Muscle of leg (tissue), 11 donors: ENCODE data around the gene VPS13C. TPM values are rescaled to one million over a fixed set of nuclear protein-coding genes. Genes with fewer than 3 reads are reported as not detected.

ENCODE experiments used
- DNase-seq: peaks from one replicate; pipeline ENCODE4 v3.0.0; 2013
- H3K27ac ChIP-seq: one replicate; pipeline ENCODE4 v1.5.1; 2013; ENCODE audit warnings: mild to moderate bottlenecking, low read length, control low read depth
- H3K27me3 ChIP-seq: one replicate; pipeline ENCODE4 v1.6.1; 2013; ENCODE audit warnings: low read length; ENCODE audit not compliant: control insufficient read depth, insufficient read depth
- H3K36me3 ChIP-seq: one replicate; pipeline ENCODE4 v1.6.1; 2013; ENCODE audit warnings: low read length; ENCODE audit not compliant: control insufficient read depth, insufficient read depth
- H3K4me1 ChIP-seq: one replicate; pipeline ENCODE4 v1.6.1; 2013; ENCODE audit warnings: low read length; ENCODE audit not compliant: control insufficient read depth, insufficient read depth
- H3K4me3 ChIP-seq: one replicate; pipeline ENCODE4 v1.5.1; 2013; ENCODE audit warnings: low read length, control low read depth
- H3K9me3 ChIP-seq: replicated peaks from 2 replicates; pipeline ENCODE4 v1.6.1; 2013; ENCODE audit warnings: low read depth, low read length; ENCODE audit not compliant: control insufficient read depth
- WGBS: methylation state at CpG from one replicate; pipeline ENCODE4 v1.1.5; 2013; ENCODE audit warnings: missing lambda C conversion rate; ENCODE audit not compliant: insufficient coverage; 5-methylcytosine and 5-hydroxymethylcytosine counted together
- polyA plus RNA-seq, 8 donors: library from polyadenylated mRNA; unstranded; fragments of 120-200 nt; gene quantifications; one replicate each; pipeline versions ENCODE4 v1.2.1 to v1.2.3, GENCODE V29; 2013; ENCODE audit warnings: inconsistent platforms in 1 of 8, low replicate concordance in 1 of 8; ENCODE audit not compliant: insufficient read length in 8 of 8, insufficient read depth in 1 of 8
- total RNA-seq: library from RNA; stranded (reverse); fragments of 120-200 nt; gene quantifications from one replicate; pipeline ENCODE4 v1.2.4, GENCODE V29; 2013

Gene VPS13C
- total and polyA plus RNA-seq, 9 donors, result 20.8 to 39.1 (median 27.8) TPM

DNA sequence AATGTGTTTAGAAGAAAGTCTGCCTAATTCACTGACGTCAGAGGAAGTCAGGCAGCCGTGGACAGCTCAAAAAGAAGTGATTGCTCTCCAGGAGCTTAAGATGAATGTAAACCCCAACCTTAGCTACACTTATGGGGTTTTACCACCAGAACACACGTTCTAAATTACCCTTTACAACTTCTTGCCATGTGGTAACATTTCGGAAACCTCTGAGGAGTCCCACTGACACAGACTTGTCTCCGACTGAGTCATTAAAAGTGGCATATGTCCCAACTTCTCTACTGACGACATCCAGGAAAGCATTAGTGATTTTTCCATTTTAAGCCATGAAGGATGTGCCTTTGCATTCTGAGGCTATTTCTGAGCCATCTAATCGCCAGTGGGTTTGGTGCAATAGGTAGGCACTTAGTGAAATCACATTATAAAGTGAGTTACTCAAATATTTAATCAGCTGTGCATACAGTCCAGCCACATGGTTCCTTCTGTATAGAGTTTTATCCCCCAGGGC lies 38.9 kb upstream of the VPS13C start:
- DNase-seq, result peak; percentile 60
- Histone ChIP-seq H3K27ac (no peak overlapping the region), H3K27me3 (no peaks in the 10 kb centered on the region), H3K4me1 (peaks cover 8% of the 10 kb centered on the region), H3K4me3 (no peak overlapping the region), H3K9me3 (no peaks in the 10 kb centered on the region), H3K36me3 (no peaks in the 10 kb centered on the region)
- 6% methylated on average over 4 of the region's 7 CpGs for WGBS

DNA sequence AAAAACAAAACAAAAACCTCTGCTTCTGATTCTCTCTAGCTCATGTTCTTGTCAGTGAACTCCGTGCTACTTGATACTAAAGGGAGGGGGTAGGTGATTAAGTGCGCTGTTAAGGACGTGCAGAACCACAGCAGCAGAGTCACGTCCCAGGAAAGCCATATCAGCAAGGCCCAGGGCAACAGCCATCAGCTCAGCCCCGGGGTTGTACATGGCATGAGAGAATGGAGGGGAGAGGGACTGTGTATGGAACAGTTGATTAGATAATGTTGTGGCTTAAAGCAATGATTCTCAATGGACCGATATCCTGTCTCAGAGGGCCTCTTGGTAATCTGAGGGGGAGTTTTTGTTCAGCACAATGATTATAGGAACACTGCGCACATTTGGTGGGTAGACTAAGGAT lies 34.1 kb upstream of the VPS13C start:
- Histone ChIP-seq H3K9me3 (no peaks in the 10 kb centered on the region), H3K27me3 (no peaks in the 10 kb centered on the region), H3K27ac (no peak overlapping the region), H3K4me3 (no peak overlapping the region), H3K36me3 (no peaks in the 10 kb centered on the region), H3K4me1 (no peaks in the 10 kb centered on the region)
- 70% methylated on average over 6 of the region's 7 CpGs for WGBS
- DNase-seq, result no peak

DNA sequence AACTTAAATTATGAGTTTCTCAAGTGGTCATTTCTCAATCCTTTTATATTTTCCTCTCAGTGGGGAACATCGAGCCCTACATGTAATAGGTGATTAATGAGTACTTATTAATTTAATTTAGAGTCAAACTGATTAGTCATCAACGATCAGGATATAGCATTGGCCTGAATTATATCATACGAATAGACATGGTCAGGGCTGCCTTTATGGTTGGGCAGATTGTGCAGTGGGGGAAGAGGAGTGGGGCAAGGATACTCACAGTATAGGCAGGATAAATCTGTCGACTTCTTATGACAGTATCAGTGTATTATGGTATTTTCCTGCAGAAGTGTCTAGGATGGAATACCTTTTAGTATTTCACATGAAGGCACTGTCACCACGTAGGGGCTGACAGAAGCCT lies 33.6 kb upstream of the VPS13C start:
- no peak for DNase-seq
- Histone ChIP-seq H3K4me1 (no peaks in the 10 kb centered on the region), H3K4me3 (no peak overlapping the region), H3K27me3 (no peaks in the 10 kb centered on the region), H3K9me3 (no peaks in the 10 kb centered on the region), H3K27ac (no peak overlapping the region), H3K36me3 (no peaks in the 10 kb centered on the region)
- WGBS, result 90% methylated on average over 4 of the region's 5 CpGs

DNA sequence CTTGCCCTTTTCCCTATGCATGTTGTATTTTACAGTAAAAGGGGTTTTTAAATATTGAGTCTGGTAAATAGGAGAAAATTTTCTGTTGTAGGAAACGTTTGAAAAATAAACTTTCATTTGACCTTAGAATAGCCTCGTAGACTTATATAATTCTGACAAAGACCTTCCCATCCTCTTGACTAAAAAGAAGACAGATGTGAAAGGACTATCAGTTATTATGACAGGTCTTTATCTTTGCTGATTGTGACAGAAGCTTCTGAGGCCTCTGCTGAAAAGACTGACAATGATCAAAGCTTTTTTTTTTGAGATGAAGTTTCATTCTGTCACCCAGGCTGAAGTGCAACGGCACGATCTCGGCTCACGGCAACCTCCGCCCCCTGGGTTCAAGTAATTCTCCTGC lies 30.7 kb upstream of the VPS13C start:
- H3K27ac ChIP-seq, result no peak overlapping the region
- no peak overlapping the region for H3K4me3 ChIP-seq
- no peaks in the 10 kb centered on the region for H3K27me3 ChIP-seq
- H3K9me3 ChIP-seq, result no peaks in the 10 kb centered on the region
- H3K36me3 ChIP-seq, result no peaks in the 10 kb centered on the region
- peaks cover 2% of the 10 kb centered on the region for H3K4me1 ChIP-seq
- WGBS, result 91% methylated on average over 5 of the region's 7 CpGs
- DNase-seq, result no peak

DNA sequence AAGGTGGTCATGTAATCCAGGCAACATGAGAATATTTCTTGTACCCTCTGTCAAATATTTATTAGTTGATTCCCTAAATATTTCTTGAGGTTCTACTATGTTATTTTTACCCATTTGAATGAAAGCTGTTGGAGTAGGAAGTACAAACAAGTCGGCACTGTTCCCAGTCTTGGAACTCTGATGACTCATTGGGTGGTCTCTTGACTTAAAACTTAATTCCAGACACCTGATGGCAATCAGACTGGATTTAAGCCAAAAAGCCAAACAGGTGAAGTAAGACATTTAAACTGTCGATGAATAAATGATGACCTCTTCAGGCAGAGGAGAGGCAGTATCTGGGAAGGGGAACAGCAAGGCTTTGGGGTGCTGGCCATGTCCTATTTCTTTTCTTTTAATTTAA lies 29.4 kb upstream of the VPS13C start:
- Histone ChIP-seq H3K36me3 (no peaks in the 10 kb centered on the region), H3K27ac (no peak overlapping the region), H3K4me3 (no peak overlapping the region), H3K4me1 (peaks cover 2% of the 10 kb centered on the region), H3K27me3 (no peaks in the 10 kb centered on the region), H3K9me3 (no peaks in the 10 kb centered on the region)
- DNase-seq, result no peak
- WGBS, result no CpG with 5 or more reads among the region's 2 CpGs

DNA sequence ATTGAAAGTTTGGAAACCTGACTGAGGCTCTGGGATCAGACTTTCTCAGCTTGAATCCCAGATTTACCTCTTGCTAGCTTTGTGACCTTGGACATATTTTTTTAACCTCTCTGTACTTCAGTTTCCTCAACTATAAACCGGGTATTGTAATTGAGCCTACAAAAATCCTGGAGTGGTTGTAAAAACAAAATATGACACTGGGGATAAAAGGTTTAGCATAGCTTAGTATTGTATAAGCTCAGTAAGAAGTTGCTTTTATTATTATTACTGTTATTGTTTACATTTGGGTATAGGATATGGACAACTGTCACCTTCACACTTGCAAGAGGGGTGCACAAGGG lies 28.1 kb upstream of the VPS13C start:
- Histone ChIP-seq H3K27me3 (no peaks in the 10 kb centered on the region), H3K4me3 (no peak overlapping the region), H3K9me3 (no peaks in the 10 kb centered on the region), H3K4me1 (peaks cover 2% of the 10 kb centered on the region), H3K36me3 (no peaks in the 10 kb centered on the region), H3K27ac (no peak overlapping the region)
- no CpG with 5 or more reads among the region's 1 CpG for WGBS
- no peak for DNase-seq

DNA sequence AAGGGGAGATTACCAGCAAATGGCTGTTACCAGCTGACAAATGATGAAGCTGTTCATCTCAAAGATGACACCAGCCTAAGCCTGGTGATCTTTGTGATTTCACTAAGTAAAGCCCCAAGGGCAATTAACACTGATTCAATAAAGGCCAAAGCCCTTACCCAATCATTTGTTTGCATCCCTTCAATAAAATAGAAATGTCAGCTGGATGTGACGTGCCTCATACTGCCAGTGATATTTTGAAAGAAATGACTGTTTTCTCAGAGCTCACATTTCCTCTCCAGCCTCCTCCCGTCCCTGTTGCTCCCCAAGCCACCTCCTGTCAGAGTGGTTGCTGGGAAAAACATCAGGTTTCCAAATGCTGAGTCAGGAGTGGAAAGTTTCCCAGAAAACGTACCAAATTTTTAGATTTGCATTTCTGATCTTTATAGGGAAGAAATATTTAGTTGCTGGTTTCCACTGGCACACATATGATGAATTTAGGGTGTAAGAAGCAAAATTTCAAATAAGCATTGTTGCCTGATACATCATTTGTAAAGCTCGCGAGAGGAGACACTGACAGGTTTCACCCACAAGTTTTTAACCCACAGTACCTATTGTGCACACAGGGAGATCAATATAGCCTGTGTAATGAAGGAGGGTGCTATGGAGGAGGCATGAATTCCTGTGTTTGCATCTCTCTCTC lies 27.6 kb upstream of the VPS13C start:
- H3K4me1 ChIP-seq, result peaks cover 2% of the 10 kb centered on the region
- peak; percentile 75 for DNase-seq
- no peak overlapping the region for H3K4me3 ChIP-seq
- no peak overlapping the region for H3K27ac ChIP-seq
- no peaks in the 10 kb centered on the region for H3K36me3 ChIP-seq
- no peaks in the 10 kb centered on the region for H3K9me3 ChIP-seq
- no peaks in the 10 kb centered on the region for H3K27me3 ChIP-seq
- no CpG with 5 or more reads among the region's 5 CpGs for WGBS

DNA sequence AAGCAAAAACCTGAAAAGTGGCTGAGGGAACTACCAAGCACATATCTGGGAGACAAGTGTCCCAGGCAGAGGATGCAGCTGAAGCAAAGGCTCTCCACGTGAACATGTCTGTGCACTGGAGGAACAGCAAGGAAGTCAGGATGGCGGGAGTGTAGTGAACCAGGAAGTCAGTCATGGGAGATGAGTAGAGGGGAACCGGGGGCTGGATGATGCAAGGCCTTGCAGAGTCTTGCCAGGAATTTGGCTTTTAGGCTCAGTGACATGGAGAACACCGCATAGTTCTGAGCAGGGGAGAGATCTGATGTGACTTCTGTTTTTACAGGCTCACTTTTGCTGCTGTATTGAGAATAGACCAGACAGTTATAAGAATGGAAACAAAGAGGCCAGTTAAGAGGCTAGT lies 25.5 kb upstream of the VPS13C start:
- Histone ChIP-seq H3K27me3 (no peaks in the 10 kb centered on the region), H3K36me3 (no peaks in the 10 kb centered on the region), H3K4me1 (peaks cover 2% of the 10 kb centered on the region), H3K27ac (no peak overlapping the region), H3K9me3 (no peaks in the 10 kb centered on the region), H3K4me3 (no peak overlapping the region)
- 45% methylated on average over 4 of the region's 4 CpGs for WGBS
- no peak for DNase-seq

DNA sequence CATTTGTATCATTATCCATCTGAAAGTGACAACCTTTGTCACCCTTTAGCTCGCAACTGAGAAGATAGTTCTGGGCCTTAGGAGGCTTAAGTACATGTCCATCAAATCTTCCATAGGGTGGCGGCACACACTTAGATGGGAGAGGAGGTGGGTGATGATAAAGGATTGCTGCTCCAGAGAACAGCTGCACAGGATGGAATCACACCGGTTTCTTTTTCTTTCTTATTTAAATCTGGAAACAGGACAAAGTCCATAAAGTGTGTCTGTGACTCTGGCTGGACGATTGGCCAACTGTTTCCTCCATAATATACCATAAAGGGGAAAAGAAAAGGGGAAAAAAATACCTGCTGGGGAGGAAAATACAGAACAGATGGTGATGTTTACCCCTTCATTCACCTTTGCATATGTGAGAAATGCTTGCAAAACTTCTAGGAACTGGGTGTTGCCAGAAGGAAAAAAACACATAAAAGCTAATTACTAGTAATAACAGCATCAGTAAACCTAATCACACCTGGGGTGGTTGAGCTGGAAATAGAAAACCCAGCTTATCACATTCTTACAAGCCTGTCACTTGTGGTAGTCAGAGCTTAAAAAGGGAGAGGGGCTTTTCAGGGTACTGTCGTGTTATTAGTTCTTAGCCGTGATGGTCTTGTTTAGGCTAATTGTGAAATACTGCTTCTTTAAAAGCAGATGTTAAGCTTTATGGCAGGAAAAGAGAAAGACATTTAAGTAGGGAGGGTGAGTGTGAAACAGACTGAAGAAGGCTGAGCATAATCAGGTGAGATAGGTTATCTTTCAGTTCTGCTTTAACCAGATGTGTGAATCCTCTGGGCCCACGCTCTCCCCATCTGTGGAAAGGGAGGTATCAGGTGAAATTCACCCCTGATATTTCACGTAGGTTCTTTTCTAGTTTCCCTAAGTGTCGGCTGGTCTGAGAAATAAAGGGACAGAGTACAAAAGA lies 23.2 kb upstream of the VPS13C start:
- WGBS, result 86% methylated on average over 3 of the region's 9 CpGs
- H3K27me3 ChIP-seq, result no peaks in the 10 kb centered on the region
- H3K4me1 ChIP-seq, result peaks cover 2% of the 10 kb centered on the region
- DNase-seq, result no peak
- H3K36me3 ChIP-seq, result no peaks in the 10 kb centered on the region
- no peaks in the 10 kb centered on the region for H3K9me3 ChIP-seq
- H3K27ac ChIP-seq, result no peak overlapping the region
- no peak overlapping the region for H3K4me3 ChIP-seq

DNA sequence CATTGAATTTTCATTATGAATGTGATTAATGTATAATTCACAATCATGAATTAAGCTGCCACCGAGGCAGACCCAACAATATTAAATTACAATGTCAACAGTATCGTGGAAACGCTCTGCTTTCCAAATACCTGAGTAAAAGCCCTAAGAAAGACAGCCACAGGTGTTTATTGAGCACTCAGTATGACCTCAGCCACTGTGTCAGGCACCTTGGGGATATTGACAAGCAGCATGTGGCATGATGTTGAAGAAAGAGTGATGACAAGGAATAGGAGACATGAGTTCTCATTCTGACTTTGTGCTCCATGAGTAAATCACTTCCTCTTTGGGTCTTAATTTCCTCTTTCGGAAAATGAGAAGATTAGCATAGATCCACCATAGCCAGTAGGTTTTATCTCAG lies 19.3 kb upstream of the VPS13C start:
- no peaks in the 10 kb centered on the region for H3K36me3 ChIP-seq

More for the DNA sequence above, 19.3 kb upstream of the VPS13C start:
- H3K4me1 ChIP-seq, result peaks cover 3% of the 10 kb centered on the region
- no peak overlapping the region for H3K4me3 ChIP-seq
- peak; percentile 18 for DNase-seq
- 40% methylated on average over 1 of the region's 4 CpGs for WGBS
- H3K9me3 ChIP-seq, result no peaks in the 10 kb centered on the region
- no peak overlapping the region for H3K27ac ChIP-seq
- no peaks in the 10 kb centered on the region for H3K27me3 ChIP-seq
